Liver (tissue), 9 donors: ENCODE data around the gene ALDOA. TPM values are rescaled to one million over a fixed set of nuclear protein-coding genes. Genes with fewer than 3 reads are reported as not detected.

Source experiments
- DNase-seq: peaks from one replicate; pipeline ENCODE4 v3.0.0-alpha.2; 2017; ENCODE audit warnings: low spot score
- H3K27ac ChIP-seq, 2 donors: one replicate each; pipeline ENCODE4 v1.7.0; 2013; ENCODE audit warnings: inconsistent platforms in 2 of 2, low read length in 2 of 2, control low read depth in 1 of 2, low read depth in 1 of 2, mild to moderate bottlenecking in 1 of 2
- H3K27me3 ChIP-seq, 4 donors: one replicate each; pipeline versions ENCODE4 v1.6.1 to v1.7.0; 2013; ENCODE audit warnings: low read length in 3 of 4, inconsistent platforms in 1 of 4, mild to moderate bottlenecking in 1 of 4, moderate library complexity in 1 of 4; ENCODE audit not compliant: control insufficient read depth in 4 of 4, insufficient read depth in 4 of 4
- H3K36me3 ChIP-seq, 4 donors: one replicate each; pipeline versions ENCODE4 v1.6.1 to v1.7.0; 2013; ENCODE audit warnings: low read length in 3 of 4, mild to moderate bottlenecking in 3 of 4, low read depth in 1 of 4, moderate library complexity in 1 of 4; ENCODE audit not compliant: control insufficient read depth in 4 of 4, insufficient read depth in 3 of 4
- H3K4me1 ChIP-seq, 4 donors: one replicate each; pipeline versions ENCODE4 v1.6.1 to v1.7.0; 2013; ENCODE audit warnings: low read length in 3 of 4, mild to moderate bottlenecking in 3 of 4, moderate library complexity in 1 of 4; ENCODE audit not compliant: control insufficient read depth in 4 of 4, insufficient read depth in 4 of 4
- H3K4me3 ChIP-seq, 3 donors: one replicate each; pipeline versions ENCODE4 v1.6.1 to v1.7.0; 2013; ENCODE audit warnings: low read length in 3 of 3, control low read depth in 1 of 3, low read depth in 1 of 3, mild to moderate bottlenecking in 1 of 3
- H3K9ac ChIP-seq, 2 donors: one replicate each; pipeline ENCODE4 v1.7.0; 2013; ENCODE audit warnings: low read length in 2 of 2, mild to moderate bottlenecking in 2 of 2, moderate library complexity in 2 of 2, control low read depth in 1 of 2, low read depth in 1 of 2
- H3K9me3 ChIP-seq, 4 donors: one replicate each; pipeline versions ENCODE4 v1.6.1 to v1.7.0; 2013; ENCODE audit warnings: low read length in 3 of 4; ENCODE audit not compliant: control insufficient read depth in 4 of 4
- FOXA1 ChIP-seq: IDR thresholded peaks from 2 replicates; pipeline ENCODE4 v1.6.1; 2016; ENCODE audit warnings: antibody characterized with exemption
- FOXA2 ChIP-seq: IDR thresholded peaks from 2 replicates; pipeline ENCODE4 v1.6.1; 2016; ENCODE audit warnings: antibody characterized with exemption
- GABPA ChIP-seq, 2 donors: IDR thresholded peaks in 1 of 2; conservative IDR thresholded peaks in 1 of 2; 2 replicates each; pipeline ENCODE4 v1.6.1; 2016; ENCODE audit warnings: antibody characterized with exemption in 2 of 2, mild to moderate bottlenecking in 1 of 2, moderate library complexity in 1 of 2
- HNF4A ChIP-seq, 2 donors: conservative IDR thresholded peaks; 2 replicates each; pipeline ENCODE4 v1.6.1; 2016; ENCODE audit warnings: antibody characterized with exemption in 2 of 2, mild to moderate bottlenecking in 2 of 2
- HNF4G ChIP-seq: IDR thresholded peaks from 2 replicates; pipeline ENCODE4 v1.6.1; 2016; ENCODE audit warnings: antibody characterized with exemption
- JUND ChIP-seq, 2 donors: IDR thresholded peaks; 2 replicates each; pipeline ENCODE4 v1.6.1; 2016; ENCODE audit warnings: antibody characterized with exemption in 2 of 2
- NR2F2 ChIP-seq: IDR thresholded peaks from 2 replicates; pipeline ENCODE4 v1.6.1; 2016; ENCODE audit warnings: antibody characterized with exemption
- RAD21 ChIP-seq, 2 donors: IDR thresholded peaks; 2 replicates each; pipeline ENCODE4 v1.6.1; 2016; ENCODE audit warnings: antibody characterized with exemption in 2 of 2, mild to moderate bottlenecking in 2 of 2
- RXRA ChIP-seq, 2 donors: IDR thresholded peaks; 2 replicates each; pipeline ENCODE4 v1.6.1; 2017 to 2018; ENCODE audit warnings: antibody characterized with exemption in 2 of 2, mild to moderate bottlenecking in 1 of 2
- SP1 ChIP-seq: IDR thresholded peaks from 2 replicates; pipeline ENCODE4 v1.6.1; 2018; ENCODE audit warnings: antibody characterized with exemption, mild to moderate bottlenecking
- TAF1 ChIP-seq: conservative IDR thresholded peaks from 2 replicates; pipeline ENCODE4 v1.6.1; 2016; ENCODE audit warnings: antibody characterized with exemption, mild to moderate bottlenecking
- YY1 ChIP-seq: IDR thresholded peaks from 2 replicates; pipeline ENCODE4 v1.6.1; 2016; ENCODE audit warnings: antibody characterized with exemption, mild to moderate bottlenecking
- WGBS: extraction: QIAGEN DNeasy Blood & Tissue Kit; methylation state at CpG from one replicate; pipeline ENCODE4 v1.1.7; 2013; 5-methylcytosine and 5-hydroxymethylcytosine counted together
- polyA plus RNA-seq, 2 donors: library from polyadenylated mRNA; stranded (reverse) in 1 of 2; unstranded in 1 of 2; fragments of 200-250 nt in 1 of 2; fragments of >200 nt in 1 of 2; fragmentation: Nextera tagmentation in 1 of 2; extraction: Ambion mirVana in 1 of 2; gene quantifications; one replicate each; pipeline versions ENCODE4 v1.2.1 to v1.2.3, GENCODE V29; 2013 to 2015
- total RNA-seq, 2 donors: library from RNA; depleted of rRNA; stranded (reverse); fragments of >200 nt; gene quantifications; one replicate each; pipeline ENCODE4 v1.2.3, GENCODE V29; 2014
- TF ChIP-seq, protein P1 (sequence below): IDR thresholded peaks from 2 replicates; pipeline ENCODE4 v1.6.1; 2016; ENCODE audit warnings: antibody characterized with exemption
- TF ChIP-seq, protein P2 (sequence below): IDR thresholded peaks from 2 replicates; pipeline ENCODE4 v1.6.1; 2016; ENCODE audit warnings: antibody characterized with exemption
- TF ChIP-seq, protein P3 (sequence below): IDR thresholded peaks from 2 replicates; pipeline ENCODE4 v1.6.1; 2016; ENCODE audit warnings: antibody characterized with exemption
- donor health status: healthy.
- donor health status: healthy.
- donor health status: healthy.
- donor health status: healthy.
- donor health status: healthy.

Gene ALDOA
- total and polyA plus RNA-seq, 4 donors = 96.8 to 251 (median 121) TPM

DNA sequence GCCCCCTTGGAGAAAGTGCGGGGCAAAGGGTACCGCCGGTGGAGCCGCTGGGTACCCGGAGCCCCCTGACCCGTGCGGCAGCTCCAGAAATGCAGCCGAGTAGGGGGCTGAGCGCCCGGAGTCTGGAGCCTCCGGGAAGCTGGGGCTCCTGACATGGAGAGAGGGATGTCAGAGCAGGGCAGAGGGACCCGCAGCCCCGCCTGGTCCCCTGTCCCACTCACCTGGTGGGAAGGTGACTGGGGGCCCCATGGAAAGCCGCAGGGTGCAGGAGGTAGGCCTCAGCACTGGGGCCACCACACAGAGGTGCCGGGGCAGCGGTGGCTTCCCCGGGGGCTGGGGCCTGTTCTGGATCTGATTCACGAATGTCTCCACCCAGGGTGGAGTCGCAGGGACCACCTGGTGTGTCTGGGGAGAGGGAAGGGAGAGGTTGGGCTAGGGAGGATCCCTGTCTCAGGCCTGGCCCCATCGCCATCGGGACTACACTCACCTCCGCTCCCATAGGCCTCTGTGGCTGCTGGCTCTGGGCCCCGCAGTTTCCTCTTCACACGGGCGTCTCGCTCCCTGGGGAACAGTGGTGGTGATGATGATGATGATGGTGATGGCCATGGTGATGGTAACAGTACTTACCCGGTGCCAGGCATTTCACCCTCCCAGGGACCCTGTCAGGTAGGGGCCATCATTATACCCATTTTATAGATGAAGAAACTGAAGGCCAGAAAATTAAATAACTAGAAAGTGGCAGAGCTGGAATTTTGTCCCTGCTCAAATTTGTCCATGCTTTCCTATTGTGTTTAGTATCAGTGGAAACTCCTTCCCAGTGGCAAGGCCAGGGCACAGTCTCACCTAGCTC lies 21.0 kb downstream of the ALDOA start:
- Histone ChIP-seq H3K27me3 (no peaks in the 10 kb centered on the region), H3K4me1 (peaks cover 4 to 14% (median 10%) of the 10 kb centered on the region in 4 donors), H3K4me3 (no peak overlapping the region), H3K36me3 (peaks cover 26 to 33% (median 28%) of the 10 kb centered on the region in 4 donors), H3K9ac (no peak overlapping the region), H3K9me3 (no peaks in the 10 kb centered on the region), H3K27ac (no peak overlapping the region)
- DNase-seq = no peak
- TF ChIP-seq RAD21 (IDR thresholded peaks at IDR 0.05) (no peak), YY1 (no peak), GABPA (IDR thresholded peaks at IDR 0.05 in 1 of 2, conservative IDR thresholded peaks at IDR 0.05 in 1 of 2) (no peak), HNF4G (no peak), JUND (IDR thresholded peaks at IDR 0.05) (no peak)
- WGBS = 91% methylated on average over 27 of the region's 27 CpGs

DNA sequence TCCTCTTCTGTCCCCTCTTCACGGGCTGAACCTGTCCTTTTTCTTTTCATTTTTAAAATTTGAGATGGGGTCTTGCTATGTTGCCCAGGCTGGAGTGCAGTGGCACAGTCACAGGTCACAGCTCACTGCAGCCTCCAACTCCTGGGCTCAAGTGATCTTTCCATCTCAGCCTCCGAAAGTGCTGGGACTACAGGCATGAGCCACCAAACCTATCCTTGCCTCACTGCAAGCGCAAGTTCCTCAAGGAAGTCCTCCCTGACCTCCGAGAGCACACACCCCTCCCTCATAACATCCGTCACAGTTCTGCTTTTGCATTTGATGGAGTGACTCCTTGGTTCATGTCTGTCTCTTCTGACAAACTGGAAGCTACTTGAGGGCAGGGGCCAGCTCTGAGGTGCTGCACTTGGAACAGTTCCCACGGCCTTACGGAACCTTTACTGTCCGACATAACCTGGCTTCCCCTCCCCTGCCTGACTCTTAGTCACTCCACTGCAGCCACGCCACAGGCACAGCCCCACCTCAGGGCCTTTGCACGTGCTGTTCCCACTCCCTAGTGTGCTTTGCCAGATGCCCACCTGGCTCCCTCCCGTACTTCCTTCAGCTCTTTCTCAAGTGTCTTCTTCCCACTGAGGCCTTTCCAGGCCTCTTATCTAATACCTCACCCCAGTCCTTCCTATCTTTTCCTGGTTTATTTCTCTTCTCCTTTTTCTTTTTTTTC lies 21.8 kb downstream of the ALDOA start:
- Histone ChIP-seq H3K27ac (no peak overlapping the region), H3K9me3 (no peaks in the 10 kb centered on the region), H3K4me1 (peaks cover 7 to 21% (median 16%) of the 10 kb centered on the region in 4 donors), H3K4me3 (no peak overlapping the region), H3K36me3 (peaks cover 23 to 28% (median 25%) of the 10 kb centered on the region in 4 donors), H3K9ac (no peak overlapping the region), H3K27me3 (no peaks in the 10 kb centered on the region)
- DNase-seq = no peak
- TF ChIP-seq GABPA (IDR thresholded peaks at IDR 0.05 in 1 of 2, conservative IDR thresholded peaks at IDR 0.05 in 1 of 2) (peak in 1 of 2 donors; percentile 18), YY1 (no peak)
- 90% methylated on average over 11 of the region's 11 CpGs for WGBS

DNA sequence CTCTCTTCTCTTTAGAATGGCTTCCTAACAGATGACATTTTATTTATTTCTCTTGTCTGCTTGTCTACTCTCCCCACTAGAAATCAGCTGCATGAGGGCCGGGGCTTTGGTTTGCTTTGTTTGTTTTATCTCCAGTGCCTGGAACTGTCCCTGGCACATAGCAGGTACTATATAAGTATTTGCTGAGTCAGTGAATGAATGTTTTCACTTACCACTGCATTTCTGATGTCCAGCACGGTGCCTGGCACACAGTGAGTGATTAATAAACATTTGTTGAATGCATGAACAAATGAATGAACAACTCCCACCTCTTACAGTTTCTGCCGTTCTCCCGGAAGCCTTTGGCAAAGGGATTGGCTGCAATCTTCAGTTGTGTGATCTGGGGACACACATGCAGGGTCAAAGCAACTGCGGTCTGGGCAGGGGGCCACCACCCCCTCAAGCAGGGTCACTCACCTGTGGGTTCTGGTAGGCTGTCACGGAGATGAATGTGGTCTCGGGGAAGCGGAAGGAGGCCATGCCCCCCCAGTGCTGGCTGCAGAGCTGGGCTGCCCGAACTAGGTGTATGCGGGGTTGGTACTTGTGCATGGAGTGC lies 22.8 kb downstream of the ALDOA start:
- TF ChIP-seq HNF4G (no peak), NR2F2 (no peak), RAD21 (IDR thresholded peaks at IDR 0.05) (no peak), GABPA (IDR thresholded peaks at IDR 0.05 in 1 of 2, conservative IDR thresholded peaks at IDR 0.05 in 1 of 2) (no peak), TAF1 (no peak), RXRA (IDR thresholded peaks at IDR 0.05) (no peak)
- Histone ChIP-seq H3K4me1 (peaks cover 10 to 30% (median 18%) of the 10 kb centered on the region in 4 donors), H3K27ac (no peak overlapping the region), H3K9me3 (no peaks in the 10 kb centered on the region), H3K9ac (no peak overlapping the region), H3K27me3 (no peaks in the 10 kb centered on the region), H3K36me3 (peaks cover 14 to 19% (median 17%) of the 10 kb centered on the region in 4 donors), H3K4me3 (no peak overlapping the region)
- 74% methylated on average over 10 of the region's 10 CpGs for WGBS
- DNase-seq = no peak

DNA sequence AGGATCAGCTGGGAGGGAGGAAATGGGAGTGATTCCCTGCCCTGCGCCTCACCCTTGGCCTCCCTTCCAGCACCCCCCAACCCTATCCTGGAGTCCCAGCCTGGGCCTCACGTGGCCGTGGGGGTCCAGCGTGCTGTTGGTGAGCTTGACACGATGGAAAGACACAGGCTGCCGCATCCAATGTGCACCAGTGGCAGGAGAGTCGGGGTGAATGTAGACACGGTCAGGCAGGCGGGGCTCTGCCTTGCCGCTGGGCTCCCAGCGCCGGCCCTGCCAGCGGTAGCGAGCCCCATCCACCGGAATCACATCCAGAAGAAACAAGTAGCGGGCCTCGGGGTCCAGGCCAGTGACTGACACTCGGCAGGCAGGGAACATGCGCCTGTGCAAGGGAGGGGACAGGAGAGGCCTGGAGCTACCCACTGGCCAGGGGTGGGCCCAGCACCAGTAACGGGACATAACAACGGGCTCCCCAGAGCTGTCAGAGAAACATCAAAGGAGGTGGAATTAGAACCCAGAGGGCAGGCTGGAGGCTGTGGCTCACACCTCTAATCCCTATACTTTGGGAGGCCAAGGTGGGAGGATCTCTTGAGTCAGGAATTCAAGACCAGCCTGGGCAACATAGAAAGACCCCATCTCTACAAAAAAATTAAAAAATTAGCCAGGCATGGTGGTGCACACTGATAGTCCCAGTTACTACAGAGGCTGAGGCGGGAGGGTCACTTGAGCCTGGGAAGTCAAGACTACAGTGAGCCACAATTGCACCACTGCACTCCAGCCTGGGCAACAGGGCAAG lies 23.5 kb downstream of the ALDOA start:
- 92% methylated on average over 22 of the region's 22 CpGs for WGBS
- H3K9ac ChIP-seq = no peak overlapping the region
- peaks cover 8 to 13% (median 10%) of the 10 kb centered on the region in 4 donors for H3K36me3 ChIP-seq
- no peak overlapping the region for H3K27ac ChIP-seq
- peaks cover 10 to 30% (median 18%) of the 10 kb centered on the region in 4 donors for H3K4me1 ChIP-seq
- H3K4me3 ChIP-seq = no peak overlapping the region
- no peaks in the 10 kb centered on the region for H3K27me3 ChIP-seq
- DNase-seq = no peak
- no peaks in the 10 kb centered on the region for H3K9me3 ChIP-seq
- TF ChIP-seq HNF4A (conservative IDR thresholded peaks at IDR 0.05) (no peak), RAD21 (IDR thresholded peaks at IDR 0.05) (no peak), JUND (IDR thresholded peaks at IDR 0.05) (no peak), NR2F2 (no peak), HNF4G (no peak), FOXA1 (no peak), FOXA2 (no peak), GABPA (IDR thresholded peaks at IDR 0.05 in 1 of 2, conservative IDR thresholded peaks at IDR 0.05 in 1 of 2) (no peak), SP1 (no peak)
- TF ChIP-seq, protein P1, sequence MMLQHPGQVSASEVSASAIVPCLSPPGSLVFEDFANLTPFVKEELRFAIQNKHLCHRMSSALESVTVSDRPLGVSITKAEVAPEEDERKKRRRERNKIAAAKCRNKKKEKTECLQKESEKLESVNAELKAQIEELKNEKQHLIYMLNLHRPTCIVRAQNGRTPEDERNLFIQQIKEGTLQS = no peak
- TF ChIP-seq, protein P2, sequence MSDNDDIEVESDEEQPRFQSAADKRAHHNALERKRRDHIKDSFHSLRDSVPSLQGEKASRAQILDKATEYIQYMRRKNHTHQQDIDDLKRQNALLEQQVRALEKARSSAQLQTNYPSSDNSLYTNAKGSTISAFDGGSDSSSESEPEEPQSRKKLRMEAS = no peak
- TF ChIP-seq, protein P3, sequence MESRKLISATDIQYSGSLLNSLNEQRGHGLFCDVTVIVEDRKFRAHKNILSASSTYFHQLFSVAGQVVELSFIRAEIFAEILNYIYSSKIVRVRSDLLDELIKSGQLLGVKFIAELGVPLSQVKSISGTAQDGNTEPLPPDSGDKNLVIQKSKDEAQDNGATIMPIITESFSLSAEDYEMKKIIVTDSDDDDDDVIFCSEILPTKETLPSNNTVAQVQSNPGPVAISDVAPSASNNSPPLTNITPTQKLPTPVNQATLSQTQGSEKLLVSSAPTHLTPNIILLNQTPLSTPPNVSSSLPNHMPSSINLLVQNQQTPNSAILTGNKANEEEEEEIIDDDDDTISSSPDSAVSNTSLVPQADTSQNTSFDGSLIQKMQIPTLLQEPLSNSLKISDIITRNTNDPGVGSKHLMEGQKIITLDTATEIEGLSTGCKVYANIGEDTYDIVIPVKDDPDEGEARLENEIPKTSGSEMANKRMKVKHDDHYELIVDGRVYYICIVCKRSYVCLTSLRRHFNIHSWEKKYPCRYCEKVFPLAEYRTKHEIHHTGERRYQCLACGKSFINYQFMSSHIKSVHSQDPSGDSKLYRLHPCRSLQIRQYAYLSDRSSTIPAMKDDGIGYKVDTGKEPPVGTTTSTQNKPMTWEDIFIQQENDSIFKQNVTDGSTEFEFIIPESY = no peak
